DND-41 (cell line): ENCODE data around the gene FMN1.

Experiments
- CTCF ChIP-seq: IDR thresholded peaks from 2 replicates; pipeline ENCODE4 v1.5.1; 2012; ENCODE audit warnings: borderline replicate concordance, low read length, moderate library complexity, mild to moderate bottlenecking; ENCODE audit not compliant: poor library complexity, severe bottlenecking; ENCODE audit errors: extremely low read depth
- EZH2 ChIP-seq: IDR thresholded peaks from 3 replicates; pipeline ENCODE4 v1.6.1; 2012; ENCODE audit warnings: borderline replicate concordance, low read depth, mild to moderate bottlenecking, moderate library complexity, low read length, inconsistent platforms; ENCODE audit not compliant: severe bottlenecking

- TF ChIP-seq CTCF (no peak), EZH2 (no peak)
These were observed 81.9 kb downstream of the FMN1 start for GRCh38 chr15:33112541-33113105.
